ENCODE measurements around the gene MACF1.

Gene MACF1

DNA sequence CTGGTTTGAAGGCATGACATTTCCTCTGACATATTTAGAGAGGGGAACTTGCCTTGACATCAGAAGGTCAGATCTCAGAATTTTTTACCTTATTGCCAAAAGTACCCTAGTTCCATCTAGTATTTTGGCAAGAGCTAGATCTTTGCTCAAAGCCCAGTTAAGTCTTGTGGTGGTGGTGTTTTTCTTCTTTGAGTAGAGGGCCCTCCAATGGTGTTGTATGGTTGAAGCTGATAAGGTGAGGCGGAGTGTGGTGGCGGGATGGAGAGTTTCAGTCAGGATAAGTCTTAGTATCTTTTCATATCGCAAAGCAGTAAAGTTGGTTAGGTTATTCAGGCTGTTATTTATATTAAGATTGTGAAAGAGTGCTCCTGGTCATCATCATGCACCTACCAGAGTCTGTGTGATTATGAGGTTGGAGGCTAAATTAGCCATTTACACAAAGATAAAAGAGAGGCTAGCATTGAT, 20.1 kb upstream of the MACF1 start:
- Histone ChIP-seq H3K36me3 (ENCODE audit: control insufficient read depth, insufficient read depth, low read length) (no peaks in the 10 kb centered on the region), H3K27me3 (replicated peaks; ENCODE audit: control insufficient read depth, insufficient read depth, low read length) (no peaks in the 10 kb centered on the region), H3K4me3 (replicated peaks; ENCODE audit: low read depth, low read length) (no peak overlapping the region)
- TF ChIP-seq, protein P1, sequence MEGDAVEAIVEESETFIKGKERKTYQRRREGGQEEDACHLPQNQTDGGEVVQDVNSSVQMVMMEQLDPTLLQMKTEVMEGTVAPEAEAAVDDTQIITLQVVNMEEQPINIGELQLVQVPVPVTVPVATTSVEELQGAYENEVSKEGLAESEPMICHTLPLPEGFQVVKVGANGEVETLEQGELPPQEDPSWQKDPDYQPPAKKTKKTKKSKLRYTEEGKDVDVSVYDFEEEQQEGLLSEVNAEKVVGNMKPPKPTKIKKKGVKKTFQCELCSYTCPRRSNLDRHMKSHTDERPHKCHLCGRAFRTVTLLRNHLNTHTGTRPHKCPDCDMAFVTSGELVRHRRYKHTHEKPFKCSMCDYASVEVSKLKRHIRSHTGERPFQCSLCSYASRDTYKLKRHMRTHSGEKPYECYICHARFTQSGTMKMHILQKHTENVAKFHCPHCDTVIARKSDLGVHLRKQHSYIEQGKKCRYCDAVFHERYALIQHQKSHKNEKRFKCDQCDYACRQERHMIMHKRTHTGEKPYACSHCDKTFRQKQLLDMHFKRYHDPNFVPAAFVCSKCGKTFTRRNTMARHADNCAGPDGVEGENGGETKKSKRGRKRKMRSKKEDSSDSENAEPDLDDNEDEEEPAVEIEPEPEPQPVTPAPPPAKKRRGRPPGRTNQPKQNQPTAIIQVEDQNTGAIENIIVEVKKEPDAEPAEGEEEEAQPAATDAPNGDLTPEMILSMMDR (IDR thresholded peaks at IDR 0.05; ENCODE audit: insufficient read depth, low read length, poor library complexity, severe bottlenecking) = no peak
- DNase-seq (ENCODE audit: extremely low read depth, insufficient read length) = no peak

DNA sequence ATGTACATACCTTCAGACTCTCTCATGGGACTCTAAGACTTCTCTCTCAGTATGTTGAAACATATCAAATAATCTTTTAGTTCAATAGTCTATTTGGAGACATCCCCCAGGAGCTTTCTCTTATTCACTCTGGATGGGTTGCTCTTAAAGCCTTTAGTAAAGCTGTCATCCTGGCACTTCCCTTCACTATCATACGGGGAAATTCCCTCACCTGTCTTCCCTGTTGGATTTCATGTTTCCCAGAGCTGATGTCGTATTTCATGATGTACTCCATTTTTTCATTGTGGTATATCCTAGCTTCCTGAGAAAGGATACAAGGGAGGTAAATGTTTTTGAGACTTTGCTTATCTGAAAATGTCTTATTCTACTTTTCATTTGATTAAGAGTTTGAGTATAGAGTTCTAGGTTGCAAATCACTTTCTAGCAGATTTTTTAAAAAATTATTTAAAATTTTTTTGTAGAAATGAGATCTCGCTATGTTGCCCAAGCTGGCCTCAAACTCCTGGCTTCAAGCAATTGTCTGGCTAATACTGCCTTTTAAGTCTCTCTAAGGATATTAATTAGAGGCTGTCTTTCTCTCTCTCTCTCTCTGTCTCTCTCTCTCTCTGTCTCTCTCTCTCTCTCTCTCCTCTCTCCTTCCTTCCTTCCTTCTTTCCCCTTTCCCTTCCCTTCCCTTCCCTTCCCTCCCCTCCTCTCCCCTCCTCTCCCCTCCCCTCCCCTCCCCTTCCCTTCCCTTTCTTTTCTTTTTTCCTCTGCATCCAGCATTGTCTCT, 17.0 kb upstream of the MACF1 start:
- H3K36me3 ChIP-seq (ENCODE audit: control insufficient read depth, insufficient read depth, low read length) = no peaks in the 10 kb centered on the region
- no peaks in the 10 kb centered on the region for H3K27me3 ChIP-seq (replicated peaks; ENCODE audit: control insufficient read depth, insufficient read depth, low read length)
- TF ChIP-seq, protein P1 (IDR thresholded peaks at IDR 0.05; ENCODE audit: insufficient read depth, low read length, poor library complexity, severe bottlenecking) = no peak
- no peak overlapping the region for H3K4me3 ChIP-seq (replicated peaks; ENCODE audit: low read depth, low read length)
- no peak for DNase-seq (ENCODE audit: extremely low read depth, insufficient read length)

DNA sequence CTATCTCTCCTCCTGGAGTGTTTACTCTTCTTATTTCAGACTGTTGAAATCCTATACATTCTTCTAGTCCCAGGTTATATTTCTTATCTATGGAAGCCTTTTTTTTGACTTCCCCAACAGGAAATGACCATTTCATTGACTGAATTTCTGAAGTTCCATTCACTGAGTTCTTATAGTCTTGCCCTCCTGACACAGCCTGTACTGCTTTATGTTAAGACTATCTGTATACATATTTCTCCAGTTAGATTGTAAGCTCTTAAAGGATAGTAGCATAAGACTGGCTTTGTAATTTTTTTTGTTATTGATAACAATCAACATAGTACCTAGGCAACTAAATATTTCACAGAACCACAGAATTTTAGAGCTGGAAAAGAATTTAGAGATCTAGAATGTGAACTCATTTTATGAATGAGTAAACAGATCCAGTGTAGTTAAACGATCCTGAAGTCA, 14.9 kb upstream of the MACF1 start:
- DNase-seq (ENCODE audit: extremely low read depth, insufficient read length) = no peak
- no peaks in the 10 kb centered on the region for H3K27me3 ChIP-seq (replicated peaks; ENCODE audit: control insufficient read depth, insufficient read depth, low read length)
- no peak overlapping the region for H3K4me3 ChIP-seq (replicated peaks; ENCODE audit: low read depth, low read length)
- TF ChIP-seq, protein P1 (IDR thresholded peaks at IDR 0.05; ENCODE audit: insufficient read depth, low read length, poor library complexity, severe bottlenecking) = no peak
- H3K36me3 ChIP-seq (ENCODE audit: control insufficient read depth, insufficient read depth, low read length) = no peaks in the 10 kb centered on the region

DNA sequence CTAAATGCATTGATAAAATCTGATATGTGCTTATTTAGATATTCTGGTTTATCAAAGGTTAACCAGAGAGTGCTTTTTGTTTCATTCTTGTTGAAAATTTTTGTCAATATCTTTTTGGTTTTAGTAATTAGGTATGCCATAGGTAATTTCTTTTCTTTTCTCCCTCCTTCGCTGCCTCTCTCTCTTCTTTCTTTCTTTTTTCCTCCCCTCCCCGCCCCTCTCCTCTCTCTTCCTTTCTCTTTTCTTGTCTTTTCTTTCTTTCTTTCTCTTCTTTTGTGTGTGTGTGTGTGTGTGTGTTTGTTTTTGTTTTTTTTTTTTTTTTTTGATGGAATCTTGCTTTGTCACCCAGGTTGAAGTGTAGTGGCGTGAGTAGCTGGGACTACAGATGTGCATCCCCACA, 14.4 kb upstream of the MACF1 start:
- H3K36me3 ChIP-seq (ENCODE audit: control insufficient read depth, insufficient read depth, low read length) = no peaks in the 10 kb centered on the region
- no peak for DNase-seq (ENCODE audit: extremely low read depth, insufficient read length)
- H3K4me3 ChIP-seq (replicated peaks; ENCODE audit: low read depth, low read length) = no peak overlapping the region
- TF ChIP-seq, protein P1 (IDR thresholded peaks at IDR 0.05; ENCODE audit: insufficient read depth, low read length, poor library complexity, severe bottlenecking) = no peak
- H3K27me3 ChIP-seq (replicated peaks; ENCODE audit: control insufficient read depth, insufficient read depth, low read length) = no peaks in the 10 kb centered on the region

DNA sequence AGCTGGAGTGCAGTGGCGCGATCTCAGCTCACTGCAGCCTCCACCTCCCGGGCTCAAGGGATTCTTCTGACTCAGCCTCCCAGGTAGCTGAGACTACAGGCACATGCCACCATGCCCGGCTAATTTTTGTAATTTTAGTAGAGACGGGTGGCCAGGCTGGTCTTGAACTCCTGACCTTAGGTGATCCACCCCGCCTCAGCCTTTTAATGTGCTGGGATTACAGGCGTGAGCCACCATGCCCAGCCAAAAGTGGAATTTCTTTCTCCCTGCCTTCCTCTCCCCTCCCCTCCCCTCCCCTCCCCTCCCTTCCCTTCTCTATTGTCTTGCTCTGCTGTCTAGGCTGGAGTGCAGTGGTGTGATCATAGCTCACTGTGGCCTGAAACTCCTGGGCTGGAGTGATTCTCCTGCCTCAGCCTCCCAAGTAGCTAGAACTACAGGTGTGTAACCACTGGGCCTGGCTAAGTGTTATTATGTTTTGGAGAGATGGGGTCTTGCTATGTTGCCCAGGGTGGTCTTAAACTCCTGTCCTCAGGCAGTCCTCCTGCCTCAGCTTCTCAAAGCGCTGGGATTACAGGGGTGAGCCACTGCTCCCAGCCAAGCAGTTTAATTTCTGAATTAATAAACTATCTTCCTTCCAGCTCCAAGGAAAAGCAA, 10.0 kb upstream of the MACF1 start:
- no peak for DNase-seq (ENCODE audit: extremely low read depth, insufficient read length)
- Histone ChIP-seq H3K27me3 (replicated peaks; ENCODE audit: control insufficient read depth, insufficient read depth, low read length) (no peaks in the 10 kb centered on the region), H3K36me3 (ENCODE audit: control insufficient read depth, insufficient read depth, low read length) (no peaks in the 10 kb centered on the region), H3K4me3 (replicated peaks; ENCODE audit: low read depth, low read length) (no peak overlapping the region)
- TF ChIP-seq, protein P1 (IDR thresholded peaks at IDR 0.05; ENCODE audit: insufficient read depth, low read length, poor library complexity, severe bottlenecking) = no peak

Data from GM06990 (cell line).